H1 (cell line): ENCODE measurements around the gene CCDC136. TPM values are rescaled to one million over a fixed set of nuclear protein-coding genes. Genes with fewer than 3 reads are reported as not detected.

Experiments used
- CTCF ChIA-PET: fragments of 300-600 bp; sonication (Branson Sonifier 250); formaldehyde crosslinking; loops from one replicate; lab custom pipeline; 2021; ENCODE audit not compliant: partially characterized antibody; lab: Charles Lee
- POLR2A ChIA-PET: fragments of 300-600 bp; sonication (Branson Sonifier 250); formaldehyde crosslinking; loops from one replicate; lab custom pipeline; 2021; ENCODE audit warnings: inconsistent platforms; ENCODE audit not compliant: partially characterized antibody; lab: Charles Lee
- DNase-seq, 2 experiments: peaks; one replicate each; pipeline versions ENCODE4 v3.0.0 to v3.0.0-alpha.2; 2010 to 2022; ENCODE audit warnings: low spot score in 2 of 2, low read depth in 1 of 2, mixed read lengths in 1 of 2
- FAIRE-seq: peaks from 2 replicates; lab custom pipeline; 2011; peaks lifted over from hg19 to GRCh38; lab: Jason Lieb, UNC
- H2AFZ ChIP-seq: 2 replicates; pipeline ENCODE4 v1.8.1; 2012; ENCODE audit warnings: low read length, inconsistent platforms
- H2AK5ac ChIP-seq: 2 replicates; pipeline ENCODE4 v1.6.1; 2013; ENCODE audit warnings: low read depth, low read length
- H2BK120ac ChIP-seq: replicated peaks from 2 replicates; pipeline ENCODE3; 2013; ENCODE audit warnings: low read depth, low read length, inconsistent platforms
- H2BK12ac ChIP-seq: 2 replicates; pipeline ENCODE4 v1.6.1; 2013; ENCODE audit warnings: low read depth, low read length
- H2BK15ac ChIP-seq: 2 replicates; pipeline ENCODE4 v1.6.1; 2013; ENCODE audit warnings: low read length
- H2BK20ac ChIP-seq: 2 replicates; pipeline ENCODE4 v1.6.1; 2013; ENCODE audit warnings: low read length
- H2BK5ac ChIP-seq: 2 replicates; pipeline ENCODE4 v1.6.1; 2013; ENCODE audit warnings: low read depth, low read length
- H3K14ac ChIP-seq: 2 replicates; pipeline ENCODE4 v1.6.1; 2013; ENCODE audit warnings: inconsistent platforms; ENCODE audit not compliant: insufficient read length
- H3K18ac ChIP-seq: 2 replicates; pipeline ENCODE4 v1.6.1; 2013; ENCODE audit warnings: low read length; ENCODE audit errors: extremely low read depth
- H3K23ac ChIP-seq: 2 replicates; pipeline ENCODE4 v1.6.1; 2013; ENCODE audit warnings: inconsistent platforms; ENCODE audit not compliant: insufficient read length
- H3K23me2 ChIP-seq: 2 replicates; pipeline ENCODE4 v1.6.1; 2013; ENCODE audit warnings: low read depth, low read length
- H3K27ac ChIP-seq: 2 replicates; pipeline ENCODE4 v1.6.1; 2011; ENCODE audit warnings: low read depth, low read length, inconsistent platforms
- H3K27me3 ChIP-seq, 4 experiments: replicated peaks in 1 of 4; 1 replicate in 1 of 4; 2 replicates in 3 of 4; pipeline versions ENCODE4 v1.6.1 to v1.8.1; 2011 to 2013; ENCODE audit warnings: low read length in 3 of 4, mild to moderate bottlenecking in 3 of 4, inconsistent platforms in 2 of 4, mixed read lengths in 2 of 4, moderate library complexity in 1 of 4; ENCODE audit not compliant: control insufficient read depth in 3 of 4, insufficient read depth in 3 of 4; ENCODE audit errors: extremely low read depth in 1 of 4
- H3K36me3 ChIP-seq, 4 experiments: 2 replicates each; pipeline versions ENCODE4 v1.6.1 to v1.8.1; 2011 to 2013; ENCODE audit warnings: mild to moderate bottlenecking in 4 of 4, low read length in 3 of 4, moderate library complexity in 2 of 4, control low read depth in 1 of 4, inconsistent platforms in 1 of 4; ENCODE audit not compliant: insufficient read depth in 4 of 4, control insufficient read depth in 2 of 4
- H3K4ac ChIP-seq: replicated peaks from 2 replicates; pipeline ENCODE3; 2013; ENCODE audit warnings: low read length, low read depth, mixed read lengths, inconsistent platforms; ENCODE audit not compliant: insufficient read length
- H3K4me1 ChIP-seq, 4 experiments: replicated peaks in 1 of 4; 1 replicate in 1 of 4; 2 replicates in 3 of 4; pipeline versions ENCODE4 v1.6.1 to v1.8.1; 2011 to 2013; ENCODE audit warnings: low read length in 3 of 4, inconsistent platforms in 2 of 4, mixed read lengths in 1 of 4; ENCODE audit not compliant: insufficient read depth in 4 of 4, control insufficient read depth in 3 of 4
- H3K4me2 ChIP-seq, 2 experiments: 2 replicates each; pipeline versions ENCODE4 v1.6.1 to v1.8.1; 2011 to 2013; ENCODE audit warnings: low read depth in 2 of 2, low read length in 2 of 2, control low read depth in 1 of 2, inconsistent platforms in 1 of 2, mild to moderate bottlenecking in 1 of 2; ENCODE audit not compliant: insufficient read depth in 1 of 2
- H3K4me3 ChIP-seq, 4 experiments: fragments of 200-600, 300-600 bp in 1 of 4; sonication (generic), shearing (Covaris generic), sonication (Bioruptor Twin) in 1 of 4; 2 replicates each; pipeline versions ENCODE4 v1.5.1 to v1.8.1; 2011 to 2016; ENCODE audit warnings: low read length in 4 of 4, low read depth in 3 of 4, control low read depth in 2 of 4, inconsistent platforms in 2 of 4, mild to moderate bottlenecking in 2 of 4, mixed read lengths in 1 of 4, moderate library complexity in 1 of 4; ENCODE audit not compliant: insufficient read depth in 2 of 4; ENCODE audit errors: extremely low read depth in 1 of 4
- H3K56ac ChIP-seq: replicated peaks from 2 replicates; pipeline ENCODE3; 2013; ENCODE audit warnings: low read depth, mild to moderate bottlenecking, mixed read lengths, low read length, inconsistent platforms; ENCODE audit not compliant: insufficient read length
- H3K79me1 ChIP-seq: 2 replicates; pipeline ENCODE4 v1.6.1; 2013; ENCODE audit warnings: low read depth, low read length, control low read depth
- H3K79me2 ChIP-seq, 2 experiments: 2 replicates each; pipeline versions ENCODE4 v1.6.1 to v1.8.1; 2012 to 2013; ENCODE audit warnings: low read length in 2 of 2, mild to moderate bottlenecking in 2 of 2, inconsistent platforms in 1 of 2; ENCODE audit not compliant: insufficient read depth in 2 of 2, control insufficient read depth in 1 of 2
- H3K9ac ChIP-seq, 4 experiments: replicated peaks in 1 of 4; 1 replicate in 1 of 4; 2 replicates in 3 of 4; pipeline versions ENCODE4 v1.6.1 to v1.8.1; 2011 to 2013; ENCODE audit warnings: low read depth in 3 of 4, low read length in 3 of 4, control low read depth in 2 of 4, mild to moderate bottlenecking in 2 of 4, moderate library complexity in 2 of 4, inconsistent platforms in 1 of 4; ENCODE audit errors: extremely low read depth in 1 of 4
- H3K9me3 ChIP-seq, 2 experiments: 2 replicates each; pipeline versions ENCODE4 v1.6.1 to v1.8.1; 2012 to 2013; ENCODE audit warnings: mild to moderate bottlenecking in 2 of 2, moderate library complexity in 2 of 2, control low read depth in 1 of 2, inconsistent platforms in 1 of 2, low read depth in 1 of 2, low read length in 1 of 2, mixed read lengths in 1 of 2; ENCODE audit not compliant: insufficient read depth in 2 of 2
- H4K20me1 ChIP-seq, 2 experiments: replicated peaks in 1 of 2; 2 replicates each; pipeline versions ENCODE3 to v1.8.1; 2011 to 2013; ENCODE audit warnings: inconsistent platforms in 2 of 2, low read length in 2 of 2, mild to moderate bottlenecking in 1 of 2; ENCODE audit not compliant: insufficient read depth in 2 of 2, control insufficient read depth in 1 of 2
- H4K5ac ChIP-seq: 2 replicates; pipeline ENCODE4 v1.6.1; 2013; ENCODE audit warnings: low read length, low read depth, mixed read lengths, inconsistent platforms; ENCODE audit not compliant: insufficient read length
- H4K8ac ChIP-seq: 2 replicates; pipeline ENCODE4 v1.8.0; 2013; ENCODE audit warnings: mild to moderate bottlenecking, moderate library complexity, low read length, inconsistent platforms; ENCODE audit not compliant: insufficient read depth; ENCODE audit errors: extremely low read depth
- H4K91ac ChIP-seq: replicated peaks from 2 replicates; pipeline ENCODE3; 2013; ENCODE audit warnings: low read length, mixed read lengths, inconsistent platforms; ENCODE audit not compliant: insufficient read length
- EGR1 ChIP-seq: IDR thresholded peaks from 2 replicates; pipeline ENCODE4 v1.6.1; 2011; ENCODE audit warnings: low read depth, low read length, borderline replicate concordance
- KDM5A ChIP-seq: fragments of 200-600 bp; IDR thresholded peaks from 2 replicates; pipeline ENCODE4 v1.7.1; 2012; ENCODE audit warnings: mild to moderate bottlenecking, low read length, inconsistent platforms, mixed read lengths
- POU5F1 ChIP-seq: IDR thresholded peaks from 2 replicates; pipeline ENCODE4 v1.6.1; 2011; ENCODE audit warnings: low read depth, mild to moderate bottlenecking, low read length, moderate library complexity
- SP1 ChIP-seq: IDR thresholded peaks from 2 replicates; pipeline ENCODE4 v1.6.1; 2011; ENCODE audit warnings: low read depth, low read length
- SP2 ChIP-seq: IDR thresholded peaks from 2 replicates; pipeline ENCODE4 v1.6.1; 2012; ENCODE audit warnings: mild to moderate bottlenecking, low read length, inconsistent platforms
- TAF1 ChIP-seq: IDR thresholded peaks from 2 replicates; pipeline ENCODE4 v1.6.1; 2011; ENCODE audit warnings: mild to moderate bottlenecking, low read depth, low read length
- TBP ChIP-seq: IDR thresholded peaks from 2 replicates; pipeline ENCODE4 v1.6.1; 2011; ENCODE audit warnings: low read depth, low read length, improper control_type of control experiment
- TCF12 ChIP-seq: IDR thresholded peaks from 2 replicates; pipeline ENCODE4 v1.6.1; 2011; ENCODE audit warnings: low read depth, mild to moderate bottlenecking, low read length
- WGBS, 2 experiments: shearing (Covaris generic) in 1 of 2; methylation state at CpG; one replicate each; pipeline versions ENCODE4 v1.1.6 to v1.1.7; 2013 to 2015; ENCODE audit warnings: low lambda C conversion rate in 2 of 2, mixed read lengths in 2 of 2, inconsistent platforms in 1 of 2, low coverage in 1 of 2, missing lambda C conversion rate in 1 of 2; ENCODE audit not compliant: insufficient replicate concordance in 2 of 2, insufficient coverage in 1 of 2, insufficient read length in 1 of 2; ENCODE audit errors: extremely low coverage in 1 of 2, missing lambda C conversion rate in 1 of 2; 5-methylcytosine and 5-hydroxymethylcytosine counted together
- polyA plus RNA-seq, 7 experiments: library from polyadenylated mRNA; depleted of rRNA in 3 of 7; stranded (reverse) in 5 of 7; unstranded in 2 of 7; fragments of >200 nt in 5 of 7; fragments of 200-250 nt in 2 of 7; gene quantifications; 1 replicate in 5 of 7; 2 replicates in 1 of 7; 4 replicates in 1 of 7; pipeline versions ENCODE4 v1.2.1 to v1.2.3, GENCODE V29; 2011 to 2013; ENCODE audit warnings: missing spikeins in 2 of 7, mixed read lengths in 2 of 7
- total RNA-seq: library from RNA; stranded (reverse); fragmentation: NEBNext Ultra II Directional; extraction: Animal tissue kit (Norgen Biotek cat#: 25700); gene quantifications from 2 replicates; pipeline ENCODE4 v1.2.1, GENCODE V29; 2021
- TF ChIP-seq, protein P1 (sequence below): IDR thresholded peaks from 2 replicates; pipeline ENCODE4 v1.6.1; 2011; ENCODE audit warnings: low read depth, mild to moderate bottlenecking, low read length; ENCODE audit not compliant: insufficient read depth
- TF ChIP-seq, protein P2 (sequence below): IDR thresholded peaks from 2 replicates; pipeline ENCODE4 v1.6.1; 2012; ENCODE audit warnings: low read length, inconsistent platforms
- TF ChIP-seq, protein P3 (sequence below): IDR thresholded peaks from 2 replicates; pipeline ENCODE4 v1.6.1; 2012; ENCODE audit warnings: inconsistent platforms
- TF ChIP-seq, protein P4 (sequence below): IDR thresholded peaks from 2 replicates; pipeline ENCODE4 v1.6.1; 2012; ENCODE audit warnings: inconsistent platforms

Gene CCDC136
- total and polyA plus RNA-seq, 2 of the 8 experiments (the other 6 are each of a cell fraction or from before 2014, with no cell fraction given) = 35.6 to 47.7 TPM

DNA sequence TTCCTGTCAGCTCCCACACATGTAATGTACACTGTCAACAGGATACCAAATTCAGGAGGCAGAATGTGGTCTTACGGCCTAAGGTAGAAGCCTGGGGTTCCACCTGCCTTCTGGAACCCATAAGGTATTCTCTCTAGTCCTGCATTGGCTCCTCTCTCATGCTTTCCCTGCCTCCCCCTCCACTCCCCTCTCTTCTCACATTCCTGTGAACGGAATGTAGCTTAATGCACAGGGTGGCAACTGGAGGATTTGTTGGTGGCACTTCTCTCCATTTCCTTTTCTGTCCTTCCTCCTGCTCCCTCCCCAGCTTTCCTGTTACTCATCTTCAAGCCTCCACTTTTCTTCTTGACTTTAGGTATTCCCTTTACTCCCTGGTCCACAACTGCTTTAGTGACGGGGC lies 26.9 kb downstream of the CCDC136 start:
- Histone ChIP-seq H2BK120ac (no peak overlapping the region), H2BK12ac (no peak overlapping the region), H2AK5ac (no peak overlapping the region), H3K18ac (no peak overlapping the region), H2BK15ac (no peak overlapping the region), H3K9me3 (no peaks in the 10 kb centered on the region), H3K79me1 (no peaks in the 10 kb centered on the region), H3K23me2 (no peaks in the 10 kb centered on the region), H3K27ac (no peak overlapping the region), H4K5ac (no peak overlapping the region), H4K91ac (no peak overlapping the region), H3K4me3 (no peak overlapping the region), H3K36me3 (peaks cover 0 to 4% (median 0%) of the 10 kb centered on the region in 4 experiments; a peak in 1 of 8 replicates), H3K4me1 (no peaks in the 10 kb centered on the region), H3K23ac (no peak overlapping the region), H4K8ac (no peak overlapping the region), H3K4me2 (no peak overlapping the region), H4K20me1 (no peaks in the 10 kb centered on the region), H3K56ac (no peak overlapping the region), H3K14ac (no peak overlapping the region), H3K4ac (no peak overlapping the region), H2AFZ (no peak overlapping the region), H2BK5ac (no peak overlapping the region), H3K9ac (no peak overlapping the region), H3K27me3 (no peaks in the 10 kb centered on the region), H2BK20ac (no peak overlapping the region), H3K79me2 (no peaks in the 10 kb centered on the region)
- ChIA-PET POLR2A (interaction anchor here (1.0 to 4.4 kb wide), 6 partner anchors 9 to 68 kb away, joined by 3 to 31 read pairs (median 4); partner anchors contain the start of gene FLNC), CTCF (interaction anchor here (0.9 to 3.4 kb wide), 11 partner anchors 8 to 466 kb away, joined by 3 to 17 read pairs (median 4); no protein-coding TSS in a partner anchor)
- WGBS, 2 experiments = 87% methylated on average over 3 of the region's 3 CpGs; no CpG with 5 or more reads in 1 of the 2 experiments
- FAIRE-seq (no peak), DNase-seq (no peak)
- TF ChIP-seq, protein P1, sequence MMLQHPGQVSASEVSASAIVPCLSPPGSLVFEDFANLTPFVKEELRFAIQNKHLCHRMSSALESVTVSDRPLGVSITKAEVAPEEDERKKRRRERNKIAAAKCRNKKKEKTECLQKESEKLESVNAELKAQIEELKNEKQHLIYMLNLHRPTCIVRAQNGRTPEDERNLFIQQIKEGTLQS = no peak
- TF ChIP-seq TCF12 (no peak), KDM5A (no peak), SP1 (no peak), TBP (no peak), POU5F1 (no peak), TAF1 (no peak), SP2 (no peak), EGR1 (no peak)
- TF ChIP-seq, protein P2, sequence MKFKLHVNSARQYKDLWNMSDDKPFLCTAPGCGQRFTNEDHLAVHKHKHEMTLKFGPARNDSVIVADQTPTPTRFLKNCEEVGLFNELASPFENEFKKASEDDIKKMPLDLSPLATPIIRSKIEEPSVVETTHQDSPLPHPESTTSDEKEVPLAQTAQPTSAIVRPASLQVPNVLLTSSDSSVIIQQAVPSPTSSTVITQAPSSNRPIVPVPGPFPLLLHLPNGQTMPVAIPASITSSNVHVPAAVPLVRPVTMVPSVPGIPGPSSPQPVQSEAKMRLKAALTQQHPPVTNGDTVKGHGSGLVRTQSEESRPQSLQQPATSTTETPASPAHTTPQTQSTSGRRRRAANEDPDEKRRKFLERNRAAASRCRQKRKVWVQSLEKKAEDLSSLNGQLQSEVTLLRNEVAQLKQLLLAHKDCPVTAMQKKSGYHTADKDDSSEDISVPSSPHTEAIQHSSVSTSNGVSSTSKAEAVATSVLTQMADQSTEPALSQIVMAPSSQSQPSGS = no peak
- TF ChIP-seq, protein P3, sequence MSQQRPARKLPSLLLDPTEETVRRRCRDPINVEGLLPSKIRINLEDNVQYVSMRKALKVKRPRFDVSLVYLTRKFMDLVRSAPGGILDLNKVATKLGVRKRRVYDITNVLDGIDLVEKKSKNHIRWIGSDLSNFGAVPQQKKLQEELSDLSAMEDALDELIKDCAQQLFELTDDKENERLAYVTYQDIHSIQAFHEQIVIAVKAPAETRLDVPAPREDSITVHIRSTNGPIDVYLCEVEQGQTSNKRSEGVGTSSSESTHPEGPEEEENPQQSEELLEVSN = no peak
- TF ChIP-seq, protein P4, sequence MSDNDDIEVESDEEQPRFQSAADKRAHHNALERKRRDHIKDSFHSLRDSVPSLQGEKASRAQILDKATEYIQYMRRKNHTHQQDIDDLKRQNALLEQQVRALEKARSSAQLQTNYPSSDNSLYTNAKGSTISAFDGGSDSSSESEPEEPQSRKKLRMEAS = no peak
